Measurements from ENCODE around the gene C2CD4B. TPM values are rescaled to one million over a fixed set of nuclear protein-coding genes. Genes with fewer than 3 reads are reported as not detected.

The C2CD4B gene
- total RNA-seq, 4 donors from 2014 or later = 0.42 to 5.7 (median 2.1) TPM

DNA sequence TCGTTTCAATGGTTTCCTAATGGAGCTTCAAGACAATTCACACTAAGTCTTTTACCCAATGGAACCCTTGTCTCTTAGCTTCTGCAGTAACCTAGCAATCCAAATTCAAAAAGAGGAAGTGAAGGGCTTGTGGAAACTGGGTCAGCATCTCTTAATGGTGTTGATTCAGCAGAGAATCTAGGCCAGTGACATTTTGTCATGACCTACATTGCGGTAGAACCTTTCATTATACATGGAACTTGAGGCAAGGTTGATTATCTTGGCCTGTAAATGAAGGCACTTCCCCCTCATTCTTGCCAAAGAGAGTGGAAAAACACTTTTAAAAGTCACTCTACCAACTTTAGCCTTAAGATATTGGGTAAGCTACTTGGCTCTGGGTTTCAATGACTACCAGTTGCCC, 42.8 kb downstream of the C2CD4B start:
- H3K4me3 ChIP-seq (ENCODE audit: low read depth, poor library complexity, severe bottlenecking) = no peak overlapping the region
- TF ChIP-seq POLR2A (IDR thresholded peaks at IDR 0.05) = no peak
- TF ChIP-seq, protein P1, sequence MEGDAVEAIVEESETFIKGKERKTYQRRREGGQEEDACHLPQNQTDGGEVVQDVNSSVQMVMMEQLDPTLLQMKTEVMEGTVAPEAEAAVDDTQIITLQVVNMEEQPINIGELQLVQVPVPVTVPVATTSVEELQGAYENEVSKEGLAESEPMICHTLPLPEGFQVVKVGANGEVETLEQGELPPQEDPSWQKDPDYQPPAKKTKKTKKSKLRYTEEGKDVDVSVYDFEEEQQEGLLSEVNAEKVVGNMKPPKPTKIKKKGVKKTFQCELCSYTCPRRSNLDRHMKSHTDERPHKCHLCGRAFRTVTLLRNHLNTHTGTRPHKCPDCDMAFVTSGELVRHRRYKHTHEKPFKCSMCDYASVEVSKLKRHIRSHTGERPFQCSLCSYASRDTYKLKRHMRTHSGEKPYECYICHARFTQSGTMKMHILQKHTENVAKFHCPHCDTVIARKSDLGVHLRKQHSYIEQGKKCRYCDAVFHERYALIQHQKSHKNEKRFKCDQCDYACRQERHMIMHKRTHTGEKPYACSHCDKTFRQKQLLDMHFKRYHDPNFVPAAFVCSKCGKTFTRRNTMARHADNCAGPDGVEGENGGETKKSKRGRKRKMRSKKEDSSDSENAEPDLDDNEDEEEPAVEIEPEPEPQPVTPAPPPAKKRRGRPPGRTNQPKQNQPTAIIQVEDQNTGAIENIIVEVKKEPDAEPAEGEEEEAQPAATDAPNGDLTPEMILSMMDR (IDR thresholded peaks at IDR 0.05) = no peak
- intact Hi-C loops (cut with DNase I; ENCODE audit: low total_unique reads) = no loop called here
- 77 to 81% methylated on average over 2 of the region's 2 CpGs for WGBS, 2 donors
- no peak for DNase-seq (ENCODE audit: low spot score in 2 of 2)

DNA sequence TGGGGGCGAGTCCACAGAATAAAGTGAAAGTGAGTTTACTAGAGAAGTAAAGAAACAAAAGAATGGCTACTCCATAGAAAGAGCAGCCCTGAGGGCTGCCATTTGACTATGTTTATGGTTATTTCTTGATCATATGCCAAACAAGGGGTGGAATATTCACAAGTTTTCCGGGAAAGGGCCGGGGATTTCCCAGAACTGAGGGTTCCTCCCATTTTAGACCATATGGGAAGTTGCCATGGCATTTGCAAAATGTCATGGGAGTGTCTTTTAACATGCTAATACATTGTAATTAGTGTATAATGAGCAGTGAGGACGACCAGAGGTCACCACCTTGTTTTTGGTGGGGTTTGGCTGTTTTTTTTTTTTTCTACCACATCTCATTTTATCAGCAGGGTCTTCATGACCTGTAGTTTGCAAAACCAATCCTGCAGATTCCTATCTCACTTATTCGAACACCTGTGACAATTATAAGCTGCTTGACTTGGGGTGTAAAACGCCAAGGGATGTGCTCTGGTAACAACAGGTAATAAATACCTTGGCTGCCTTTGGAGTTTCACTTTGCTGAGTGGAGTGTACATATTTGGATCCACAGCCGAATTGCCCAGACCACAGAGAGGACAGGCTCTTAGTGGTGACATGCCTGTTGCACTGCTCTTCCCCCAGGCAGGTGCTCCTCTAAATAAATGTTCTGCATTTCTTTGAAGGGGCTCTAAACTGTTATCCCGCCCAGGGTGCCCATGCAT, 43.6 kb downstream of the C2CD4B start:
- intact Hi-C loops (cut with DNase I; ENCODE audit: low total_unique reads) = no loop called here
- DNase-seq (ENCODE audit: low spot score in 2 of 2) = no peak

DNA sequence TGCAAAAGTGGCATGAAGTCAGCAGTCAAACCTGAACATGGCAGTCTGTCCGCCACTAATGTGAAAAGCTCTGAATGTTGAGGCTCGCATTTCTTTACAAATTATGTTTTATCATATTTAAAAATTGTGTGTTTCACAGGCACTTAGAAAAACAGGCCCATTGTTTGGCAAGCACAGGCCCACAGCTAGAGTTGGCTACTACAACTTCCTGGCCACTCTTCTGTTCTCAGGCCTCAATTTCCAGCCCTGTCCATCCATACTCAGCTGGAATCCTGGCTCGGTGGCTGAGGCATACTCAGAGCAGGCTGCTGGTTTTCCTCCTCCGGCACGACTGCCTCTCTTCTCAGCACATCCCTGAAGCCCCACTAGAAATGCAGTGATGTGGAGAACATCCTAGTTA, 44.3 kb downstream of the C2CD4B start:
- TF ChIP-seq, protein P1 (IDR thresholded peaks at IDR 0.05) = no peak
- no peak for TF ChIP-seq POLR2A (IDR thresholded peaks at IDR 0.05)
- no peak for DNase-seq (ENCODE audit: low spot score in 2 of 2)
- no peak overlapping the region for H3K4me3 ChIP-seq (ENCODE audit: low read depth, poor library complexity, severe bottlenecking)
- 90 to 94% methylated on average over 5 of the region's 5 CpGs for WGBS, 2 donors
- intact Hi-C loops (cut with DNase I; ENCODE audit: low total_unique reads) = no loop called here

More for the DNA sequence above, 43.6 kb downstream of the C2CD4B start:
- H3K4me3 ChIP-seq (ENCODE audit: low read depth, poor library complexity, severe bottlenecking) = no peak overlapping the region
- no peak for TF ChIP-seq POLR2A (IDR thresholded peaks at IDR 0.05)
- TF ChIP-seq, protein P1 (IDR thresholded peaks at IDR 0.05) = no peak
- 64 to 69% methylated on average over 8 of the region's 8 CpGs for WGBS, 2 donors

DNA sequence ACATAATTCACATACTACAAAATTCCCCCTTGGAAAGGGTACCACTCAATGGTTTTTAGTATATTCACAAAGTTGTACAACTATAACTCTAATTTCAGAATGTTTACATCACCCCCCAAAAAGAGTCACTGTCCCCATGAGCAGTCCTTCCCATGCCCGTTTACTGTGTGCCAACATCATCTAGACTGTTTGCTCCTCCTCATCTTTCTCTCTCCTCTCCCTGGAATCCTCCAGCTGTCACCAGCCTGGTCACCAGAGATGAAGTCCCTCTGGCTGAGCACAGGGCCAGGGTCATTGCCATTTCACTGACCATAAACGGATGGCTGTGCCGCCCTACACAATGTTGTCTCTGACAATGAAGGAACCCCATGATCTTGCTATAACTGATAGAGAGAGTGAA, 45.2 kb downstream of the C2CD4B start:
- intact Hi-C loops (cut with DNase I; ENCODE audit: low total_unique reads) = no loop called here
- no peak for DNase-seq (ENCODE audit: low spot score in 2 of 2)
- WGBS, 2 donors = 92 to 94% methylated on average over 3 of the region's 3 CpGs
- H3K4me3 ChIP-seq (ENCODE audit: low read depth, poor library complexity, severe bottlenecking) = no peak overlapping the region
- TF ChIP-seq POLR2A (IDR thresholded peaks at IDR 0.05) = no peak
- TF ChIP-seq, protein P1 (IDR thresholded peaks at IDR 0.05) = no peak

DNA sequence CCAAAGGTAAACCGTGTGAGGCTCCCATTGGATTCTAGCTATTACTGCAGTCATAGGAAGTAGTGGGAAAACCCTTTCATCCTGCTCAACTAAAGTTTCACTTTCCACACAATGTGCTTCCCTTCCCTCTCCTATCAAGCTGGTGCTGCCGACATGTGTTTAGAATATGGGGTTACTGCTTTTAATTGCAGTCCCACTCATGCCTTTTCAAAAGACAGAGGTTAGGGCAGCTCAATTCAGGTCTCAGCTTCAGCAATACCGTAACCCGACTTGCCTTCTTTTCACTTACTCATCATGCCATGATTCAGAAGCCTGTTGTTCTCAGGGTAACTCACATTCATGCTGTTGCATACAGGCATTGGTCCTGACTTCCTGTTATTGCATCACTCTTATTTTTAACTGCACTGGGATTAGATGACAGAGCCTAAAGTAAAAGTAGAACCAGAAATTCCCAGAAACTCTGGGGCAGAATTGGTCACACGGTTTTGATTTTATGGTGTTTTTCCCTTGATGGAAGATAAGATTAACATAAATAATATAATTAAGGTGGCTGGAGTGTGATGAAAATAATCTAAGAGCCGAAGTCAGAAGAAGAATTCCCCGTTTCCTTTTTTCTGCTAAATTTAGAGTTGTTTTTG, 45.7 kb downstream of the C2CD4B start:
- TF ChIP-seq, protein P1 (IDR thresholded peaks at IDR 0.05) = no peak
- TF ChIP-seq POLR2A (IDR thresholded peaks at IDR 0.05) = no peak
- DNase-seq (ENCODE audit: low spot score in 2 of 2) = peak in 1 of 2 donors; percentile 54
- no peak overlapping the region for H3K4me3 ChIP-seq (ENCODE audit: low read depth, poor library complexity, severe bottlenecking)
- intact Hi-C loops (cut with DNase I; ENCODE audit: low total_unique reads) = no loop called here
- 22 to 25% methylated on average over 7 of the region's 7 CpGs for WGBS, 2 donors
